H9 (cell line): Measurements from ENCODE around the gene MYCBPAP. TPM values are rescaled to one million over a fixed set of nuclear protein-coding genes. Genes with fewer than 3 reads are reported as not detected.

Experiments used
- DNase-seq: peaks from one replicate; pipeline ENCODE4 v3.0.0-alpha.2; 2017
- H2AFZ ChIP-seq: one replicate; pipeline ENCODE4 v1.6.1; 2013; ENCODE audit warnings: mild to moderate bottlenecking, low read length, control low read depth, moderate library complexity
- H2AK5ac ChIP-seq: 2 replicates; pipeline ENCODE4 v1.6.1; 2013; ENCODE audit warnings: low read length, control low read depth, mixed read lengths; ENCODE audit not compliant: insufficient read length
- H2BK120ac ChIP-seq: one replicate; pipeline ENCODE4 v1.6.1; 2013; ENCODE audit warnings: low read depth, mild to moderate bottlenecking, low read length, control low read depth, inconsistent platforms; ENCODE audit not compliant: poor library complexity, severe bottlenecking
- H2BK12ac ChIP-seq: 2 replicates; pipeline ENCODE4 v1.6.1; 2013; ENCODE audit warnings: low read length, control low read depth, mixed read lengths, low read depth; ENCODE audit not compliant: insufficient read length
- H2BK15ac ChIP-seq: 2 replicates; pipeline ENCODE4 v1.6.1; 2013; ENCODE audit warnings: low read depth, low read length, control low read depth
- H2BK20ac ChIP-seq: one replicate; pipeline ENCODE4 v1.6.1; 2013; ENCODE audit warnings: low read depth, mild to moderate bottlenecking, low read length, control low read depth, inconsistent platforms; ENCODE audit not compliant: poor library complexity, severe bottlenecking
- H2BK5ac ChIP-seq: 2 replicates; pipeline ENCODE4 v1.6.1; 2013; ENCODE audit warnings: low read length, control low read depth, mixed read lengths; ENCODE audit not compliant: insufficient read length
- H3K14ac ChIP-seq: 2 replicates; pipeline ENCODE4 v1.6.1; 2013; ENCODE audit warnings: low read length, control low read depth; ENCODE audit not compliant: insufficient read depth
- H3K18ac ChIP-seq: 2 replicates; pipeline ENCODE4 v1.6.1; 2013; ENCODE audit warnings: low read depth, mild to moderate bottlenecking, mixed read lengths, low read length, control low read depth; ENCODE audit not compliant: insufficient read length
- H3K23ac ChIP-seq: 2 replicates; pipeline ENCODE4 v1.6.1; 2013; ENCODE audit warnings: low read length, control low read depth, mixed read lengths, low read depth; ENCODE audit not compliant: insufficient read length
- H3K23me2 ChIP-seq: 2 replicates; pipeline ENCODE4 v1.6.1; 2013; ENCODE audit warnings: low read depth, mild to moderate bottlenecking, mixed read lengths, low read length, control low read depth; ENCODE audit not compliant: insufficient read length, poor library complexity, severe bottlenecking
- H3K27ac ChIP-seq: 2 replicates; pipeline ENCODE4 v1.5.1; 2013; ENCODE audit warnings: low read length, control low read depth, mixed read lengths, low read depth; ENCODE audit not compliant: insufficient read length
- H3K27me3 ChIP-seq: 2 replicates; pipeline ENCODE4 v1.6.1; 2013; ENCODE audit warnings: low read length, control low read depth, inconsistent platforms; ENCODE audit not compliant: insufficient read depth
- H3K4ac ChIP-seq: 2 replicates; pipeline ENCODE4 v1.6.1; 2013; ENCODE audit warnings: low read depth, mild to moderate bottlenecking, control low read depth, inconsistent platforms, low read length, moderate library complexity
- H3K4me1 ChIP-seq: 2 replicates; pipeline ENCODE4 v1.6.1; 2013; ENCODE audit warnings: low read length, control low read depth, inconsistent platforms; ENCODE audit not compliant: insufficient read depth
- H3K4me2 ChIP-seq: 2 replicates; pipeline ENCODE4 v1.6.1; 2013; ENCODE audit warnings: low read length, control low read depth, mixed read lengths; ENCODE audit not compliant: insufficient read length, insufficient read depth
- H3K56ac ChIP-seq: 2 replicates; pipeline ENCODE4 v1.6.1; 2013; ENCODE audit warnings: low read depth, mild to moderate bottlenecking, mixed read lengths, low read length, control low read depth; ENCODE audit not compliant: insufficient read length
- H3K79me1 ChIP-seq: 2 replicates; pipeline ENCODE4 v1.6.1; 2013; ENCODE audit warnings: low read depth, mild to moderate bottlenecking, moderate library complexity, low read length, control low read depth, inconsistent platforms; ENCODE audit not compliant: insufficient read depth, poor library complexity, severe bottlenecking
- H3K79me2 ChIP-seq: 2 replicates; pipeline ENCODE4 v1.6.1; 2013; ENCODE audit warnings: low read length, control low read depth, inconsistent platforms; ENCODE audit not compliant: insufficient read depth
- H3K9ac ChIP-seq: 2 replicates; pipeline ENCODE4 v1.6.1; 2013; ENCODE audit warnings: low read length, control low read depth, mixed read lengths; ENCODE audit not compliant: insufficient read length; ENCODE audit errors: extremely low read depth
- H3K9me3 ChIP-seq: one replicate; pipeline ENCODE4 v1.6.1; 2013; ENCODE audit warnings: low read depth, low read length, inconsistent platforms; ENCODE audit not compliant: control insufficient read depth
- H3T11ph ChIP-seq: one replicate; pipeline ENCODE4 v1.6.1; 2013; ENCODE audit warnings: mild to moderate bottlenecking, low read length, control low read depth, inconsistent platforms
- H4K20me1 ChIP-seq: one replicate; pipeline ENCODE4 v1.6.1; 2013; ENCODE audit not compliant: control insufficient read depth, insufficient read length, insufficient read depth
- H4K5ac ChIP-seq: 2 replicates; pipeline ENCODE4 v1.6.1; 2013; ENCODE audit warnings: low read depth, mild to moderate bottlenecking, mixed read lengths, low read length, control low read depth; ENCODE audit not compliant: insufficient read length
- H4K8ac ChIP-seq: replicated peaks from 2 replicates; pipeline ENCODE4 v1.6.1; 2013; ENCODE audit warnings: low read length, control low read depth, mixed read lengths, low read depth; ENCODE audit not compliant: insufficient read length
- H4K91ac ChIP-seq: 2 replicates; pipeline ENCODE4 v1.6.1; 2013; ENCODE audit warnings: low read depth, mild to moderate bottlenecking, moderate library complexity, mixed read lengths, low read length, control low read depth; ENCODE audit not compliant: insufficient read length
- H3K27ac Mint-ChIP-seq, 3 experiments: 2 replicates in 2 of 3; 3 replicates in 1 of 3; pipeline ENCODE4 v1.8.0; 2020 to 2021; ENCODE audit warnings: mixed read lengths in 3 of 3, mild to moderate bottlenecking in 1 of 3, moderate library complexity in 1 of 3
- H3K27me3 Mint-ChIP-seq: 2 replicates; pipeline ENCODE4 v1.8.0; 2021; ENCODE audit warnings: low read depth, mild to moderate bottlenecking, moderate library complexity, mixed read lengths
- H3K36me3 Mint-ChIP-seq, 3 experiments: 2 replicates in 2 of 3; 3 replicates in 1 of 3; pipeline ENCODE4 v1.8.0; 2020 to 2021; ENCODE audit warnings: low read depth in 3 of 3, mixed read lengths in 3 of 3; ENCODE audit not compliant: insufficient read depth in 1 of 3
- H3K4me1 Mint-ChIP-seq, 2 experiments: 2 replicates each; pipeline ENCODE4 v1.8.0; 2020; ENCODE audit warnings: mixed read lengths in 2 of 2
- H3K4me3 Mint-ChIP-seq, 2 experiments: 2 replicates in 1 of 2; 3 replicates in 1 of 2; pipeline ENCODE4 v1.8.0; 2020 to 2021; ENCODE audit warnings: mild to moderate bottlenecking in 2 of 2, mixed read lengths in 2 of 2, moderate library complexity in 1 of 2
- H3K9me3 Mint-ChIP-seq, 2 experiments: 2 replicates in 1 of 2; 3 replicates in 1 of 2; pipeline ENCODE4 v1.8.0; 2020; ENCODE audit warnings: mild to moderate bottlenecking in 2 of 2, mixed read lengths in 2 of 2, moderate library complexity in 1 of 2
- CTCF ChIP-seq: fragments of 200-600 bp; sonication (generic); conservative IDR thresholded peaks from 3 replicates; pipeline ENCODE4 v1.8.0; 2021; ENCODE audit warnings: antibody characterized with exemption, mild to moderate bottlenecking
- WGBS: extraction: QIAGEN DNeasy Blood & Tissue Kit; methylation state at CpG from one replicate; pipeline ENCODE4 v1.1.7; 2013; ENCODE audit warnings: missing lambda C conversion rate, low lambda C conversion rate, mixed read lengths; ENCODE audit not compliant: insufficient read length; ENCODE audit errors: extremely low coverage; 5-methylcytosine and 5-hydroxymethylcytosine counted together
- total RNA-seq: library from RNA; stranded (reverse); gene quantifications from 2 replicates; pipeline ENCODE4 v1.2.1, GENCODE V29; 2021

Gene MYCBPAP
- total RNA-seq, 1 experiment from 2014 or later = 1.7 TPM

- DNase-seq = no peak
- TF ChIP-seq CTCF = no peak
- H3K23me2 ChIP-seq = no peaks in the 10 kb centered on the region
- Mint-ChIP-seq H3K36me3 (no peaks in the 10 kb centered on the region; a peak in 1 of 7 replicates), H3K27ac (no peak overlapping the region), H3K4me3 (no peak overlapping the region), H3K27me3 (peaks cover 3% of the 10 kb centered on the region; the same call in 1 of the 2 replicates), H3K9me3 (no peaks in the 10 kb centered on the region), H3K4me1 (peaks cover 10 to 16% of the 10 kb centered on the region in 2 experiments)
- H2BK15ac ChIP-seq = no peak overlapping the region
- no peak overlapping the region for H2AK5ac ChIP-seq
- H3K18ac ChIP-seq = no peak overlapping the region
- H3K23ac ChIP-seq = no peak overlapping the region
- WGBS = no CpG with 5 or more reads among the region's 1 CpG
- no peak overlapping the region for H2AFZ ChIP-seq
- H4K5ac ChIP-seq = no peak overlapping the region
- H4K91ac ChIP-seq = no peak overlapping the region
- no peak overlapping the region for H3K27ac ChIP-seq
- no peak overlapping the region for H4K8ac ChIP-seq
- no peak overlapping the region for H3K14ac ChIP-seq
- no peak overlapping the region for H2BK5ac ChIP-seq
- no peak overlapping the region for H3K4me2 ChIP-seq
- no peaks in the 10 kb centered on the region for H3K9me3 ChIP-seq
- no peak overlapping the region for H3K9ac ChIP-seq
- no peaks in the 10 kb centered on the region for H3K79me2 ChIP-seq
- H4K20me1 ChIP-seq = no peaks in the 10 kb centered on the region
- H2BK20ac ChIP-seq = no peak overlapping the region
- H3T11ph ChIP-seq = no peak overlapping the region
- H3K4ac ChIP-seq = no peak overlapping the region
- H3K4me1 ChIP-seq = no peaks in the 10 kb centered on the region
- no peaks in the 10 kb centered on the region for H3K79me1 ChIP-seq
- no peak overlapping the region for H3K56ac ChIP-seq
- no peak overlapping the region for H2BK12ac ChIP-seq
- no peaks in the 10 kb centered on the region for H3K27me3 ChIP-seq
- no peak overlapping the region for H2BK120ac ChIP-seq
Measured at GRCh38 chr17:50491505-50491904, 16.7 kb upstream of the MYCBPAP start.
